Measurements from ENCODE around the gene LHX2.
"Not testable (repeated sequence)": the region's sequence is repeated elsewhere in the genome, so short reads cannot be mapped to it uniquely, and the experiment has no call there.

Gene LHX2, protein sequence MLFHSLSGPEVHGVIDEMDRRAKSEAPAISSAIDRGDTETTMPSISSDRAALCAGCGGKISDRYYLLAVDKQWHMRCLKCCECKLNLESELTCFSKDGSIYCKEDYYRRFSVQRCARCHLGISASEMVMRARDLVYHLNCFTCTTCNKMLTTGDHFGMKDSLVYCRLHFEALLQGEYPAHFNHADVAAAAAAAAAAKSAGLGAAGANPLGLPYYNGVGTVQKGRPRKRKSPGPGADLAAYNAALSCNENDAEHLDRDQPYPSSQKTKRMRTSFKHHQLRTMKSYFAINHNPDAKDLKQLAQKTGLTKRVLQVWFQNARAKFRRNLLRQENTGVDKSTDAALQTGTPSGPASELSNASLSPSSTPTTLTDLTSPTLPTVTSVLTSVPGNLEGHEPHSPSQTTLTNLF

DNA sequence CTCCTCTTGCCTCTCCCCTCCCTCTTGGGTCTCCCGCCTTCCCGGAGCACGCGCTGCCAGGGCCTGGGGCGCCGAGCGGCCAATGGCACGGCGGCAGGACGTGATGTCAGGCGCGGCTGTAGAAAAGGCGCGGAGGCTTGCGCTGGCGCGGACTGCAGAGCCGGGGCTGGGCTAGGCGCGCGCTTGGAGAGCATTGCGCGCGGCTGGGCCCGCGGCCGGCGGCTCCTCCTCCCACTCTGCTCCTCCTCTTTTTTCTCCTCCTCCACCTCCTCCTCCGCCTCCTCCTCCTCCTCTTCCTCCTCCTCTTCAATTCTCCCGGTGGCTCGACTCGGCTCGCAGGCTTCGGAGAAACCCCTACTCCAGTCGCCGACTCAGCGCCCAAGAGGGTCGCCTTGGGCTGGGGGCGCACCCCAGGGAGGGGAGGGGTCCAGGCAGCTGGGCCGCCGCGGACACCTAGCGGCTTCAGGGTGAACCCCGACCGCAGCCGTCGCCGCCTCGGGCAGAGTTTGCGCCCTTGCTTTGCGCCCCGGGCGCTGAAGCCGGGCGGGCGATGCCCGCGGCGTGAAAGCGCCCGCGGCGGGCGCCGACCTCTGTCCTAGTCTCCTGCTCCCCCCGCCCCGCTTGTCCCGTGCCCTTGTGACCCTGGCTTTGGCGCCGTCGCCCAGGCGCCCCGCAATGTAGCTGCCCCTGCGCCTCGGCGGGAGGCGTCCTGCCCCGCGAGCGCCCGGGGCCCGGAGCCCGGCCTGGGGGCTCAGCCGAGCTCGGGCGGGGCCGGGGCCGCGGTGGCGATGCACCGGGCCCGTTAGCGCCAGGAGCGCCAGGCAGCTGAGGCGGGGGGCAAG is at the start of gene LHX2:
LHX2 (plus strand) TSS at position 309 of the 842 bp plus-strand sequence. CDS start 581 bp downstream, outside the sequence.
- peak; percentile 52 to 99 (median 98) for DNase-seq

DNA sequence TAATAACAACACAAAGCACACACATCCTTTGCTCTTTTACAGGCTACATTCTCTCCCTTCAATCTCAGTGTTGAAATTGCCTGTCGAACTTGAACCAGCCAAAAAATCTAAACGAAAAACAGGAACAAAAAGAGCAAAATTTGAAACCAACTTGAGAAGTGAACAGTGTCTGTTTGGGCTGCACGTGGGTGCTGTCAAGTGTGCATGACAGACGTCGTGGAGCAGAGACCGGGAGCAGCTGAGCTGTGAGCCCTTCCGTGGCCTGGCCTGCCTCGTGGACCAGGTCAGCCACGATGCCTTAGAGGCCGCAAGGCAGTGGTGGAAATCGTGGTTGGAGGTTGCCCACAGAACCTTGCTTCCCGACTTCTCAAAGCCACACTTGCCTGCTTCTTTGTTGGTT is 46.8 kb upstream of the LHX2 start:
- no peak for DNase-seq

DNA sequence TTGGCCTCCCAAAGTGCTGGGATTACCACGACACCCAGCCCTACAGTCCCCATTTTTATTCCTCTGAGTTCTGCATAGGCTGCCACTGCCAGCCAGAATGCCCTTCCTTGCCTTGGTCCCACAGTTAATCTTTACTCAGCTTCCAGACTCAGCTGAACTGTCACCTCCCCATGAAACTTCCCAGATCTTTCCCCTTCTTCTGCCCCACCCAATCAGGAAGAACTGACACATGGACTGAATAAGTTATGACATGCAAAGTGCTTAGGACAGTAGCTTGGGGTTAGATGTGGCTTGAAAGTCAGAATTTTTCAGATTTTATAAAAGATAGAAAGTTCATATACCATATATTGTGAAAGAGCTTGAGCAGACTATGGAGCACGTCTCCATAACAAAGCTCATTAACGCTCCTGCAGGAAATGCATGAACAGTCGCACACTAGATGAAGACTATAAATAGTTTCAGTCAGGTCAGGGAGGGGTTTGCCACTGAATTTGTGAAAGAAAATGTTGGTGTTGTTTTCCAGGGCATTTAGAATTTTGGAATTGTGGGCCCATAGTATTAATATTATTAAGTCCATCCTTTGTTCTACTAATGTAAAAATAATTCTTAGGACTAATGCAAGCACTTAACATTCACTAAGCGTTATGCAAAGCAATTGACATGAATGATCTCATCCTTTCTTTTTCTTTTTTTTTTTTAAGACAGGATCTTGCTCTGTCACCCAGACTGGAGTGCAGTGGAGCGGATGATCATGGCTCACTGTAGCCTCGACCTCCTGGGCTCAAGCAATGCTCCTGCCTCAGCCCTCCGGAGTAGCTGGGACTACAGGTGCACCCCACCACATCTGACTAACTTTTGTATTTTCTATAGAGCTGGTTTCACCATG is 45.5 kb upstream of the LHX2 start:
- no peak for DNase-seq

DNA sequence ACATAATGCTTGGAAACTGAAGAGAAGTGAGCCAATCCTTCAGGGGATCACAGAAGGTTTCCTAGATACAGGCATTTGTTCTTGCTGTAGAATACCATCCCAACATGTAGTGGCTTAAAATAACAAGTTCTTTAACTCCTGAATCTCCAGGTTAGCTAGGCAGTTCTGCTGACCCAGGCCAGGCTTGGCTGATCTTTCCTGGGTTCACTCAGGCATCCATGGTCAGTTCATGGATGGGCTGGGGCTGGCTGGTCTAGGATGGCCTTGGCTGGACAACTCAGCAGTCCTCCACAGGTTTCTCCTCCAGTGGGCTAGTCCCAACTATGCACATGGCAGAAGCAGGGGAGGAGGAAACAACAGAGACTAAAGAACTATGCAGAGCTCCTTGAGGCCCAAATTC is 44.2 kb upstream of the LHX2 start:
- DNase-seq = no peak

DNA sequence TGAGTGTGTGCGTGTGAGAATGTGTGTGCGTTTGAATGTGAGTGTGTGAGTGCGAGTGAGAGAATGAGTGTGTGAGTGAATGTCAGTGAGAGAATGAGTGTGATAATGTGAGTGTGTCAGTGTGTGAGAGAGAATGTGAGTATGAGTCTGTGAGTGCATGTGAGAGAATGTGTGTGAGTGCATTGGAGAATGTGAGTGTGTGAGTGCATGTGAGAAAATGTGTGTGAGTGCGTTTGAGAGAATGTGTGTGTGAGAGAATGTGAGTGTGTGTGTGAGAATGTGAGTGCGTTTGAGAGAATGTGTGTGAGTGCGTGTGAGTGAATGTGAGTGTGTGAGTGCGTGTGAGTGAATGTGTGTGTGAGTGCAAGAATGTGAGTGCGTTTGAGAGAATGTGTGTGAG is 39.0 kb upstream of the LHX2 start:
- no peak for DNase-seq

DNA sequence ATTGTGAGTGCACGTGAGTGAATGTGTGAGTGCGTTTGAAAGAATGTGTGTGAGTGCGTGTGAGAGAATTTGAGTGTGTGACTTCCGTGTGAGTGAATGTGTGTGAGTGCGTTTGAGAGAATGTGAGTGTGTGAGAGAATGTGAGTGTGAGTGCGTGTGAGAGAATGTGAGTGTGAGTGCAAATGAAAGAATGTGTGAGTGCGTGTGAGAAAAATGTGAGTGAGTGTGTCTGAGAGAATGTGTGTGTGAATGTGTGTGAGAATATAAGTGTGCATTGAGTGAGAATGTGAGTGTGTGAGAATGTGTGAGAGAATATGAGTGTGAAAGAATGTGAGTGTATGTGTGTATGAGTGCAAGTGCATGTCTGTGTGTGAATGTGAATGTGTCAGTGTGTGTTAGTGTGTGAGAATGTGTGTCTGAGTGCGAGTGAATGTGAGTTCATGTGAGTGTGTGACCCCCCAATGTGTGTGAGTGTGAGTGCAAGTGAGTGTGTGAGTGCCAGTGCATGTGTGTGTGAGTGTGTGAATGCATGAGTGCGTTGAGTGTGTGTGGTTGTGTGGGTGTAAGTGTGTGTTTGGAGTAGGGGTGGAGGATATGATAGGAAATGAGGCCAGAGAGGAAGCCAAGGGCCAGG is 37.9 kb upstream of the LHX2 start:
- DNase-seq = no peak

DNA sequence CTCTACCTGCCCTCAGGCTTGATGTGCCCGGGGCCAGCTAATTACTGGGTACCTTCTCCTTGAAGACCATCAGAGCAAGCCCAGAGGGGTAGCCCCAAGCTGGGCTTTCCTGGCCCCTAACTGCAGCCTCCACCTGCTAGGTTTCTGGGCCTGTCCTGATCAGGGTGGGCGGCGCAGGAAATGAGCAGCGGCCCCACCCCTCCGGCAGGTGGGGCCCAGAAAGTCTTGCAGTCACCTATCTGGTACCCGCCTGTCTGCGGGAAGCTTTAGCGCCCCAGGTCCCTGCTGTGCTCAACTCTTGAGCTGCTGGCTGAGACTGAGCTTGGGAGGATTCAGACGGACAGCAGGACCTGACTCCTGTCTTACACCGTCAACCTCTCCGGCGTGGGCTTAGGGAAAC is 37.1 kb upstream of the LHX2 start:
- no peak for DNase-seq

DNA sequence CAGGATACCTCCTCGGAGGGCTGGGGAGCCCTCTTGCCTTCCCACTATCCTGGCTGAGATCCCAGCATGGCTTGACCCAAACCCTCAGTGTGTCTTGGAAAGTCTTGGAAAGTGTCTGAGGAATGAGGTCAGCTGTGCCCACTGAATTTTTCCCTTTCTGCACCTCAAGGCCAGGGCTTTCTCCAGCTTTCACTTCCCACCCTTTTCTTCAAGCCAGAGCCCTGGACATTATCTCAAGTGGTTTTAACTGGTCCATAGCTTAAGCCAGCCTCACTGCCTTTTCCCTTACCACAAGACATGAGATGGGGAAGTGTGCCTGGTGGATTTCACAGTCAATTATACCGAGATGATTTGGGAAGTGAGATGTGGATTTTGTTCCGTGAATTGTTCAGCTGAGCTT is 35.7 kb upstream of the LHX2 start:
- no peak for DNase-seq

DNA sequence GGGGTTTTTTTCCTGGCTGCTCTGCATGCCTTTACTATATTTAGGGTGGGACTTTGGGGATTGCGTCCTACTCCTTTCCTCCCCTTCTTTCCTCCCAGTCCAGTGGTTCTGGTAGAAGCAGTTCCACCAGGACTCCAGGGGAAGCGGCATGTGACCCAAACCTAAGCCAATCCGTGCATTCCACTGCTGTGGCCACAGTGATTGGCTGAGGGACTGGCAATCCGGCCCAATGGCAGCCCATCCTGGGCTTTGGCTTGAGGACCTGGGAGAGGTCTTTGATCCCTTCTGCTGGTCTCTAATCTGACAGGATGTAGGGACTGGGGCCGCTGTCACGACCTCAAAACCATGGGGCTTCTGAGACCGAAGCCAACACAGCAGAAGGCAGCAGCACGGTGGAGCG is 35.0 kb upstream of the LHX2 start:
- DNase-seq = not testable (repeated sequence)

DNA sequence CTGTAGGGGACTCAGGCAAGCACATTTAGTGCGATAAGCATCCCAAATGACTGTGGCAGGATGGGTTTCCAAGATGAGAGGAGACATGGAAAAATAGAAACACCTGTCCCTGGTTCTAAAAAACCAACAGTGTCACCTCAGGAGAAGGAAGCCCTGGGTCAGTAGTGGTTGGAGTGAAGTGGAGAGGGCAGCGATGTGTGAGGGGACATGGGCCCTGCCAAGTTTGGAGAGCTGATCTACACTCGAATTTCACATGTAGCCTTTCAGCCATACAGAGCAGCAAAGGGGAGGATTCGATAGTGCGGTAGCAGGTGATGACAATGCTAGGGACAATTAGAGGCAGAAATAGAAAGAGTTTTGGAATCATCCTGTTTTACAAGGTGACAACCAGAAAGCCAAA is 32.6 kb upstream of the LHX2 start:
- DNase-seq = no peak

DNA sequence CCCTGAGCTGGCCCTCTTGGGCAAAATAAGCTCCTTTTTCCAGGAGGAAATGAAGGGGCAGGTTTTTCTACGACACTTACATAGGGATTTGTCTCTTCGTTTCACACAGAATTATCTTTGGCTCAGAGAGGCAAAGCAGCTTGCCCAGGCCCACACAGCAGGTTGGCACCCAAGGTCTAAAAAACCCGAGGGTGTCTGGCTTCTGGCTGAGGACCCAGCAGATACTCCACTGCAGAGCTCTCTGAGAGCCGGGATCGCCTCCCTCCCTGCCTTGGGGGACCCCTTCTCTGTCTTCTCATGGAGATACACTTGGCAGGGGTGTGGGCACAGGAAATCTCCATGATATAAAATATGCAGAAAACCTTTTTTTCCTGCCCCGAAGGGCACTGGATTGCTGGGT is 29.0 kb upstream of the LHX2 start:
- DNase-seq = no peak

DNA sequence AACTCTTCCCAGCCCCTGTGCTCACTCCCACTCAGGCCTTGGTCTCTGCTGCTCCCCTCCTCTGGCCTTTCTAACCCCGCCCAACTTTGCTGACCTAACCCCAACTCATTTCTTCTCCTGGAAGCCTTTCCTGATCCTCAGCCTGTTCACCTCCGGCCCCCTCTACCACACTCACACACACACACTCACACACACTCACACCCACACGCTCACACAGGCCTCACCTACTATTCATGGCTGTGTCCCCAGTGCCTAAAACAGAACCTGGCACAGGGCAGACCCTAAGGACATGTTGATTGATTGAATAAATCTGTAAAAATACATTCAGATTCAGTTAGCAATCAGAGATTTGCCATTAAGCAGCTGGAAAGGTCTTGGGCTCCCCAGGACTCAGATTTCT is 28.5 kb upstream of the LHX2 start:
- no peak for DNase-seq

DNA sequence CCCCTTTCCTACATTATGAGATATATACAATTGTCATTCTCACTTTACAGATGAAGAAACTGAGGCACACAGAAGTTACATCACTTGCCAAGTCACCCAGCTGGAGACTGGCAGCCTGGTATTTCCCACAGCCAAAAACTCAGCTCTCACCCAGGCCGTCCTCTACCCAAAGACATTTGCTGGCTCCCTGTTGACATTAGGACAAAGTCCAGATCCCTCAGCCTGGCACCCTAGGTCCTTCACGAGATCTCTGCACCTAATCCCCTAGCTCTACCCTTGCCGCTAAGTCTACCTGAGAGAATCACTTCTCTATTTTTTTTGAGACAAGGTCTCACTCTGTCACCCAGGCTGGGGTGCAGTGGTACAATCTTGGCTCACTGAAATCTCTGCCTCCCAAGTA is 26.8 kb upstream of the LHX2 start:
- DNase-seq = no peak

DNA sequence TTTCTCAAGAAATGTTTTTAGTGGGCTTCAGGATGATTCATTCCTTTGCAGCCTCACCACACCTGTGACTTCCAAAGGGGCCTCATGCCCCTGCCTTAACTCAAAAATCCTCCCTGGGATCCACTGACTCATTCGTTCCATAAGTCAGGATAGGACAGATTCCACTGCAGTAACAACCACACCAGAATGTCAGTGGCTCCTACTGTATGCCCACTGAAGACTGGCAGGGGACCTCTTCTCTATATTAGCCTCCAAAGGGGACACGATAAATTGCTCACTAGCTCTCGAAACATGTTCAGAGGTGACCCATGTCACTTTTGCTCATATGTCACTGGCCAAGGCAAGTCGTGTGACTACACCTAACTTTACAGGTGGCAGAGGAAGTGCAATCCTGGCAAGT is 25.7 kb upstream of the LHX2 start:
- DNase-seq = no peak

DNA sequence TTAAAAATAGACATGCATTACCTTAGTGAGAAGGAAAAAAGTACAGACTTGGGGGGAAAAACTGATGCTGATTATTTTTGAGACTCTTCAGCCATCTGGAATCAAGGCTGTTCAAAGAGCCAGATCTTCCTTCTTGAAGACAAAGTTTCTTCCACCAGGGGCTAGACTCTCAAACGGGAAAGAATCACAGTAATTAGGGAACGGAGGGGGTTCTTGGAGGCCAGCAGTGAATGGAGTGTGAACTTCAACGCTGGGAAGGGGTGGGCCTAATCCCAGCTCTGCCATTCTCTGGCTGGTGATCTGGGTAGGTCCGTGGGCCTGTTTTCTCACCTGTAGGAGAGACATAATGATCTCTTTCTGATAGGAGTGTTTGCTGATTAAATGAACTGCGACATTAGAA is 21.1 kb upstream of the LHX2 start:
- DNase-seq = peak in 1 of 3 experiments; percentile 24

DNA sequence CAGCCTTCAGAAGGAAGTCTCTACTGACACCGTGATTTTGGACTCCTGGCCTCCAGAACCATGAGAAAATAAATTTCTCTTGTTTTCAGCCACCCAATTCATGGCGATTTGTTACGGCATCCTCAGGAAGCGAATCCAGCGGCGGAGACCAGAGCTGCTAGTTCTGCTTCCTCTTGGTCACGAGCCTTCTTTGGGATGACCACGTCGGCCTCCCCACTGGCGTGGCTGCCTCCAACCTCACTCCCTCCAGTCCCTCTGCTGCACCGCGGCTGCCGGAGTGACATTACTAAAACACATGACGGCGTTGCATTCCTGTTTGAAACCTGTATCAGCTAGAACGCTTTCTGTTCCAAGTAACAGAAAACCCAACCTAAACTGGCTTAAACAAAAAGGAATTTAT is 18.9 kb upstream of the LHX2 start:
- not testable (repeated sequence) for DNase-seq

DNA sequence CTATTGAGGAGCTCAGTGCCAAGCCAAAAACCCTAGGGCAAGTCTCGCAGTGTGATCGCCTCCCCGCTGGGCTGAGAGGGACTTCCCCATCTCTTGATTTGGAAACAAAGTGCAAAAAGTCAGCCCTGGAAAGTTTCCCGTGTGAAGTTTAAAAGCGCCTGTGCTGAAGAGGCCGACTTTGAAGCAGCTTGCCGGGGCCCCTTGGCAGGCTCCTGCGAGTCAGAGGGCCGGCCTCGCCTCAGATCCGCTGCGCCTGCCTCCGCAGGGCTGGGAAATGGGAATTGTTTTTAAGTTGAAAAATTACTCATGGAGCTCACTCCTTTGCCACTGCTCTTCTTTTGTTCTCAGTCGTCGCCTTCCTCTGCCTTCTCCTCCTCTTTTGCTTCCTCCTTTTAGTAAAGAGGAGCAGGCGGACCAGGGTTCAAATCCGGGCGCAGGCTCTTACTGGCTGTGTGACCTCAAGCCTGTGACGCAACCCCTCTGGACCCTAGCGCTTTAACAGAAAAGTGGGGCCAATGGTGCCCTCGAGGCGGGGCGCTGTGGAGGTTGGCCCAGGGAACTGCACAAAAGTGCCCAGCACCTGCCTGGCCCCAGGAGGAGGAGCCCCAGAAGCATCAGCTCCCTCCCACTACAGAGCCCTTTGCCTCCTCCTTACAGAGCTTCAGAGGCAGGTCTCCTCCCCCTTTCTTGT is 14.7 kb upstream of the LHX2 start:
- DNase-seq = no peak

DNA sequence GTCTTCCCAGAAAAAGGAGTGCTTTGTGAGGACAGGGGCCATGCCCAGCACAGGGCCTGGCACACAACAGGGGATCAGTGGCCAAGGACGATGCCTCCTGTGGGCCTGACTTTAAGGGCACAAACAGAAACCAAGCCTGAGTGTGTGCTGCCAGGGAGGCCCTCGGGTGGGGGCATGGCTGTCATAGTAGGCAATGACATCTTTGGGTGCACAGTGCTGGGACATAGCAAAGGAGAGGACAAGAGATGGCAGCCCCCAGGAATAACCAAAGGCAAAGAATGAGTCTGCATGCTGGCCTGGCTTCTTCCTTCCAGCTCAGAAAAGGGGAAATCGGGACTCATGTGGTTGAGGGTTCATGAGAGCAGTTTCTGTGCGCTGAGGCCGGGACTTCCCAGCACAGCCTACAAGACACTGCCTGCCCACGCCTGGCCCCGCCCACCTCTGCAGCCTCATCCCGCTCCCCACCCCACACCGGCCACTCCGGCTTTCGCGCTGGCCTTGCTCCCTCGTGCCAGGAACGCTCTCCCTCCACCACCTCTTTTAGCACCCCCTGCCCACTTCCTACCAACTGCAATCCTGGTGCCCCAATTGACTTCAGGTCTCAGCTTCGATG is 13.8 kb upstream of the LHX2 start:
- no peak for DNase-seq

DNA sequence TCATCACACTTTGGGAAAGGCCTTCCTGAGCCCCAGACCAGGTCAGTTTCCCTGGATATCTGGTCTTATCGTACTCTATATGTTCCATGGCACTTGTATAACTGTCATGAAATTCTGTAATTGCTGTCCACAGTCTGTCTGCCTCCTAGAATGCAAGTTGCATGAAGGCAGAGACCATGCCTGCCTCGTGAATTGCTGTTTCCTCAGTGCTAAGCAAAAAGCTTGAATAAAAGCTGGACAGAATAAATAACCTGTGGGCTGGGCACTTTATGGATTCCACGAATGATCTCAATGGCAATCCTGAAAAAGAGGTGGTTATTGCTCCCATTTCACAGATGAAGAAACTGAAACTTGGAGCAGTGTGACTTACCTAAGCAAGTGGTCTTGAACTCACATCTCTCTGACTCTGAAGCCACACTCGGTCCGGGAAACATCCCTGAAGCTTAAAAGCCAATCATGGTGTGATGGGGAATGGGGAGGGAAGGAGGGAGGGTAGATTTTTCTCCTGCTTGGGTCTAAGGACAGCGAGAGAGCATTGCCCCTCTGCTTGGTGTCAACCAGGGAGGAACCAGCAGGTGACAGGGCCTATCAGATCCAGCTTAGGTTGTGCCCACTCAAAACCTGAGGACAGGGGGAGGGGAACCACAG is 13.2 kb upstream of the LHX2 start:
- peak in 1 of 3 experiments; percentile 29 for DNase-seq

DNA sequence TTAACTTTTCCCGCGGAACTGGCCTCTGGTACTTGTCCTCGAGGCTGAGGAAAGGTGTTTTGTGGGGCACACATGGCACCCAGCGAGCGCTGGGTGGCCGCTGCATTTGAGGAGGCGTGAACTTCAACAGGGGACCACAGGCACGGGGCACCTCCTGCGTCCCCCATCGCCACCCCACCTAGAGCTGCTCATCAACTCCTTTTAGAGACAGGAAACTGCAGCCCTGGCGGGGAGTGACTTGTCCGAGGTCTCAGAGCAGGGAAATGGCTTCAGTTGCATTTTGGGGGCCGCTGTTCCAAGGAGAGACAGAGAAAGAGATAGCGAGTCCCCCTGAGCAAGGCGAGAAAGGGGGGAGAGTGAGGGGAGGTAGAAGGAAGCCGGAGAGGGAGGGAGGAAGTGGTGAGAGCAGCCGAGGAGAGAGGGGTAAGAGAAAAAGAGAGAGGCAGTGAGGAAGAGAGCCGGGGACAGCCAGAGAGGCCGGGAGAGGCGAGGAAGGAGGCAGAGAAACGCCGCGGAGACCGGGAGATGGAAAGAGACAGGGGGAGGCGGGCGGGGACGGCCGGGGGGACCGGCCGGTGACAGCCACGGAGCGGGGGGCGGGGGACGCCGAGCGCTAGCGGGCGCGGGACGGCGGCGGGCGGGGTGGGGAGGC is 12.5 kb upstream of the LHX2 start:
- DNase-seq = peak in 2 of 3 experiments; percentile 38 to 53

Data from NCI-H1417 (cell line).